H9 (cell line): ENCODE measurements around the gene OGA. TPM values are rescaled to one million over a fixed set of nuclear protein-coding genes. Genes with fewer than 3 reads are reported as not detected.

Experiments
- DNase-seq: peaks from one replicate; pipeline ENCODE4 v3.0.0-alpha.2; 2017
- H2AFZ ChIP-seq: one replicate; pipeline ENCODE4 v1.6.1; 2013; ENCODE audit warnings: mild to moderate bottlenecking, low read length, control low read depth, moderate library complexity
- H2AK5ac ChIP-seq: 2 replicates; pipeline ENCODE4 v1.6.1; 2013; ENCODE audit warnings: low read length, control low read depth, mixed read lengths; ENCODE audit not compliant: insufficient read length
- H2BK120ac ChIP-seq: one replicate; pipeline ENCODE4 v1.6.1; 2013; ENCODE audit warnings: low read depth, mild to moderate bottlenecking, low read length, control low read depth, inconsistent platforms; ENCODE audit not compliant: poor library complexity, severe bottlenecking
- H2BK12ac ChIP-seq: 2 replicates; pipeline ENCODE4 v1.6.1; 2013; ENCODE audit warnings: low read length, control low read depth, mixed read lengths, low read depth; ENCODE audit not compliant: insufficient read length
- H2BK15ac ChIP-seq: 2 replicates; pipeline ENCODE4 v1.6.1; 2013; ENCODE audit warnings: low read depth, low read length, control low read depth
- H2BK20ac ChIP-seq: one replicate; pipeline ENCODE4 v1.6.1; 2013; ENCODE audit warnings: low read depth, mild to moderate bottlenecking, low read length, control low read depth, inconsistent platforms; ENCODE audit not compliant: poor library complexity, severe bottlenecking
- H2BK5ac ChIP-seq: 2 replicates; pipeline ENCODE4 v1.6.1; 2013; ENCODE audit warnings: low read length, control low read depth, mixed read lengths; ENCODE audit not compliant: insufficient read length
- H3K14ac ChIP-seq: 2 replicates; pipeline ENCODE4 v1.6.1; 2013; ENCODE audit warnings: low read length, control low read depth; ENCODE audit not compliant: insufficient read depth
- H3K18ac ChIP-seq: 2 replicates; pipeline ENCODE4 v1.6.1; 2013; ENCODE audit warnings: low read depth, mild to moderate bottlenecking, mixed read lengths, low read length, control low read depth; ENCODE audit not compliant: insufficient read length
- H3K23ac ChIP-seq: 2 replicates; pipeline ENCODE4 v1.6.1; 2013; ENCODE audit warnings: low read length, control low read depth, mixed read lengths, low read depth; ENCODE audit not compliant: insufficient read length
- H3K23me2 ChIP-seq: 2 replicates; pipeline ENCODE4 v1.6.1; 2013; ENCODE audit warnings: low read depth, mild to moderate bottlenecking, mixed read lengths, low read length, control low read depth; ENCODE audit not compliant: insufficient read length, poor library complexity, severe bottlenecking
- H3K27ac ChIP-seq: 2 replicates; pipeline ENCODE4 v1.5.1; 2013; ENCODE audit warnings: low read length, control low read depth, mixed read lengths, low read depth; ENCODE audit not compliant: insufficient read length
- H3K27me3 ChIP-seq: 2 replicates; pipeline ENCODE4 v1.6.1; 2013; ENCODE audit warnings: low read length, control low read depth, inconsistent platforms; ENCODE audit not compliant: insufficient read depth
- H3K4ac ChIP-seq: 2 replicates; pipeline ENCODE4 v1.6.1; 2013; ENCODE audit warnings: low read depth, mild to moderate bottlenecking, control low read depth, inconsistent platforms, low read length, moderate library complexity
- H3K4me1 ChIP-seq: 2 replicates; pipeline ENCODE4 v1.6.1; 2013; ENCODE audit warnings: low read length, control low read depth, inconsistent platforms; ENCODE audit not compliant: insufficient read depth
- H3K4me2 ChIP-seq: 2 replicates; pipeline ENCODE4 v1.6.1; 2013; ENCODE audit warnings: low read length, control low read depth, mixed read lengths; ENCODE audit not compliant: insufficient read length, insufficient read depth
- H3K56ac ChIP-seq: 2 replicates; pipeline ENCODE4 v1.6.1; 2013; ENCODE audit warnings: low read depth, mild to moderate bottlenecking, mixed read lengths, low read length, control low read depth; ENCODE audit not compliant: insufficient read length
- H3K79me1 ChIP-seq: 2 replicates; pipeline ENCODE4 v1.6.1; 2013; ENCODE audit warnings: low read depth, mild to moderate bottlenecking, moderate library complexity, low read length, control low read depth, inconsistent platforms; ENCODE audit not compliant: insufficient read depth, poor library complexity, severe bottlenecking
- H3K79me2 ChIP-seq: 2 replicates; pipeline ENCODE4 v1.6.1; 2013; ENCODE audit warnings: low read length, control low read depth, inconsistent platforms; ENCODE audit not compliant: insufficient read depth
- H3K9ac ChIP-seq: 2 replicates; pipeline ENCODE4 v1.6.1; 2013; ENCODE audit warnings: low read length, control low read depth, mixed read lengths; ENCODE audit not compliant: insufficient read length; ENCODE audit errors: extremely low read depth
- H3K9me3 ChIP-seq: one replicate; pipeline ENCODE4 v1.6.1; 2013; ENCODE audit warnings: low read depth, low read length, inconsistent platforms; ENCODE audit not compliant: control insufficient read depth
- H3T11ph ChIP-seq: one replicate; pipeline ENCODE4 v1.6.1; 2013; ENCODE audit warnings: mild to moderate bottlenecking, low read length, control low read depth, inconsistent platforms
- H4K20me1 ChIP-seq: one replicate; pipeline ENCODE4 v1.6.1; 2013; ENCODE audit not compliant: control insufficient read depth, insufficient read length, insufficient read depth
- H4K5ac ChIP-seq: 2 replicates; pipeline ENCODE4 v1.6.1; 2013; ENCODE audit warnings: low read depth, mild to moderate bottlenecking, mixed read lengths, low read length, control low read depth; ENCODE audit not compliant: insufficient read length
- H4K8ac ChIP-seq: replicated peaks from 2 replicates; pipeline ENCODE4 v1.6.1; 2013; ENCODE audit warnings: low read length, control low read depth, mixed read lengths, low read depth; ENCODE audit not compliant: insufficient read length
- H4K91ac ChIP-seq: 2 replicates; pipeline ENCODE4 v1.6.1; 2013; ENCODE audit warnings: low read depth, mild to moderate bottlenecking, moderate library complexity, mixed read lengths, low read length, control low read depth; ENCODE audit not compliant: insufficient read length
- H3K27ac Mint-ChIP-seq, 3 experiments: 2 replicates in 2 of 3; 3 replicates in 1 of 3; pipeline ENCODE4 v1.8.0; 2020 to 2021; ENCODE audit warnings: mixed read lengths in 3 of 3, mild to moderate bottlenecking in 1 of 3, moderate library complexity in 1 of 3
- H3K27me3 Mint-ChIP-seq: 2 replicates; pipeline ENCODE4 v1.8.0; 2021; ENCODE audit warnings: low read depth, mild to moderate bottlenecking, moderate library complexity, mixed read lengths
- H3K36me3 Mint-ChIP-seq, 3 experiments: 2 replicates in 2 of 3; 3 replicates in 1 of 3; pipeline ENCODE4 v1.8.0; 2020 to 2021; ENCODE audit warnings: low read depth in 3 of 3, mixed read lengths in 3 of 3; ENCODE audit not compliant: insufficient read depth in 1 of 3
- H3K4me1 Mint-ChIP-seq, 2 experiments: 2 replicates each; pipeline ENCODE4 v1.8.0; 2020; ENCODE audit warnings: mixed read lengths in 2 of 2
- H3K4me3 Mint-ChIP-seq, 2 experiments: 2 replicates in 1 of 2; 3 replicates in 1 of 2; pipeline ENCODE4 v1.8.0; 2020 to 2021; ENCODE audit warnings: mild to moderate bottlenecking in 2 of 2, mixed read lengths in 2 of 2, moderate library complexity in 1 of 2
- H3K9me3 Mint-ChIP-seq, 2 experiments: 2 replicates in 1 of 2; 3 replicates in 1 of 2; pipeline ENCODE4 v1.8.0; 2020; ENCODE audit warnings: mild to moderate bottlenecking in 2 of 2, mixed read lengths in 2 of 2, moderate library complexity in 1 of 2
- CTCF ChIP-seq: fragments of 200-600 bp; sonication (generic); conservative IDR thresholded peaks from 3 replicates; pipeline ENCODE4 v1.8.0; 2021; ENCODE audit warnings: antibody characterized with exemption, mild to moderate bottlenecking
- WGBS: extraction: QIAGEN DNeasy Blood & Tissue Kit; methylation state at CpG from one replicate; pipeline ENCODE4 v1.1.7; 2013; ENCODE audit warnings: missing lambda C conversion rate, low lambda C conversion rate, mixed read lengths; ENCODE audit not compliant: insufficient read length; ENCODE audit errors: extremely low coverage; 5-methylcytosine and 5-hydroxymethylcytosine counted together
- total RNA-seq: library from RNA; stranded (reverse); gene quantifications from 2 replicates; pipeline ENCODE4 v1.2.1, GENCODE V29; 2021

OGA gene
- total RNA-seq, 1 experiment from 2014 or later: 125 TPM

GRCh38 chr10:101857802-101858476 lies 39.7 kb upstream of the OGA start:
- H4K8ac ChIP-seq: no peak overlapping the region
- H3K79me2 ChIP-seq: no peaks in the 10 kb centered on the region
- WGBS: no CpG with 5 or more reads among the region's 1 CpG
- H3K9me3 Mint-ChIP-seq: peaks cover 13 to 17% of the 10 kb centered on the region in 2 experiments
- no peak overlapping the region for H2BK12ac ChIP-seq
- H2BK120ac ChIP-seq: no peak overlapping the region
- no peak overlapping the region for H3K27ac Mint-ChIP-seq
- H4K20me1 ChIP-seq: no peaks in the 10 kb centered on the region
- no peaks in the 10 kb centered on the region for H3K27me3 Mint-ChIP-seq
- no peak overlapping the region for H2BK5ac ChIP-seq
- H2AFZ ChIP-seq: no peak overlapping the region
- H3K36me3 Mint-ChIP-seq: peaks cover 8 to 19% (median 15%) of the 10 kb centered on the region in 3 experiments
- H3K14ac ChIP-seq: no peak overlapping the region
- H3K4me3 Mint-ChIP-seq: no peak overlapping the region
- no peak overlapping the region for H3K4ac ChIP-seq
- no peak overlapping the region for H3K27ac ChIP-seq
- H3K9ac ChIP-seq: no peak overlapping the region
- H2BK20ac ChIP-seq: no peak overlapping the region
- H3K9me3 ChIP-seq: no peaks in the 10 kb centered on the region
- H3K23me2 ChIP-seq: no peaks in the 10 kb centered on the region
- no peaks in the 10 kb centered on the region for H3K4me1 ChIP-seq
- H3K56ac ChIP-seq: no peak overlapping the region
- no peak overlapping the region for H4K91ac ChIP-seq
- H3K23ac ChIP-seq: no peak overlapping the region
- H4K5ac ChIP-seq: no peak overlapping the region
- H2AK5ac ChIP-seq: no peak overlapping the region
- no peak overlapping the region for H3K18ac ChIP-seq
- no peaks in the 10 kb centered on the region for H3K27me3 ChIP-seq
- H3K4me2 ChIP-seq: no peak overlapping the region
- H3T11ph ChIP-seq: no peak overlapping the region
- no peak for TF ChIP-seq CTCF
- no peaks in the 10 kb centered on the region for H3K4me1 Mint-ChIP-seq
- no peaks in the 10 kb centered on the region for H3K79me1 ChIP-seq
- no peak for DNase-seq
- H2BK15ac ChIP-seq: no peak overlapping the region
